Peyer's patch (tissue), 4 donors: ENCODE data around the gene OR5D16.

ENCODE experiments used
- POLR2A ChIP-seq, 2 donors: fragments of 450-650 bp; IDR thresholded peaks; one replicate each; pipeline ENCODE4 v1.5.1; 2017; ENCODE audit warnings: antibody characterized with exemption in 2 of 2, mild to moderate bottlenecking in 2 of 2, moderate library complexity in 2 of 2
- TF ChIP-seq, protein P1 (sequence below), 6 experiments: fragments of 450-650 bp in 4 of 6; fragments of 200-600 bp in 2 of 6; sonication (generic) in 1 of 6; IDR thresholded peaks; one replicate each; pipeline ENCODE4 v1.5.1; 2017 to 2019; ENCODE audit warnings: antibody characterized with exemption in 6 of 6, mild to moderate bottlenecking in 3 of 6, moderate library complexity in 1 of 6

DNA sequence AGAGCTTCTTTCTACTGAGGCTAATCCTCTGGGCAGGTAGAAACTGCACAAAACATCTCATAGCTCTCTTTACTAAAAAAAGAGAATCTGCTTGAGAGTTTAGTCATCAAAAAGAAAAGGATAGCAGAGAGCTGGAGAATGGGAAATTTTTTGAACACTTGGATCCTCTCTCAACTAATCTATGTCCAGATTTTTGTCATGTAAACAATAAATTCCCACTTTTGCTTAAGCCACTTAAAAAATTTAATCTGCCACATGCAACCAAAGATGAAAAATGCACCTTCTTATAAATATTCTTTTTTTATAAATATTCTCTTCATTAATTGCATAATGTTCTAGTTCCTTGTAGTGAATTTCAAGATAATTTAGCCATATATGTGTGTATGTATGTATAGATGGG, 10.5 kb downstream of the OR5D16 start:
- TF ChIP-seq, protein P1, sequence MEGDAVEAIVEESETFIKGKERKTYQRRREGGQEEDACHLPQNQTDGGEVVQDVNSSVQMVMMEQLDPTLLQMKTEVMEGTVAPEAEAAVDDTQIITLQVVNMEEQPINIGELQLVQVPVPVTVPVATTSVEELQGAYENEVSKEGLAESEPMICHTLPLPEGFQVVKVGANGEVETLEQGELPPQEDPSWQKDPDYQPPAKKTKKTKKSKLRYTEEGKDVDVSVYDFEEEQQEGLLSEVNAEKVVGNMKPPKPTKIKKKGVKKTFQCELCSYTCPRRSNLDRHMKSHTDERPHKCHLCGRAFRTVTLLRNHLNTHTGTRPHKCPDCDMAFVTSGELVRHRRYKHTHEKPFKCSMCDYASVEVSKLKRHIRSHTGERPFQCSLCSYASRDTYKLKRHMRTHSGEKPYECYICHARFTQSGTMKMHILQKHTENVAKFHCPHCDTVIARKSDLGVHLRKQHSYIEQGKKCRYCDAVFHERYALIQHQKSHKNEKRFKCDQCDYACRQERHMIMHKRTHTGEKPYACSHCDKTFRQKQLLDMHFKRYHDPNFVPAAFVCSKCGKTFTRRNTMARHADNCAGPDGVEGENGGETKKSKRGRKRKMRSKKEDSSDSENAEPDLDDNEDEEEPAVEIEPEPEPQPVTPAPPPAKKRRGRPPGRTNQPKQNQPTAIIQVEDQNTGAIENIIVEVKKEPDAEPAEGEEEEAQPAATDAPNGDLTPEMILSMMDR (IDR thresholded peaks at IDR 0.05): no peak
- TF ChIP-seq POLR2A (IDR thresholded peaks at IDR 0.05): no peak
